ENCODE data around the gene KIDINS220. TPM values are rescaled to one million over a fixed set of nuclear protein-coding genes. Genes with fewer than 3 reads are reported as not detected.

KIDINS220 gene
- total and polyA plus RNA-seq, 2 of the 13 experiments (the other 11 are each of a cell fraction or from before 2014, with no cell fraction given), result 25.2 to 32.3 TPM

DNA sequence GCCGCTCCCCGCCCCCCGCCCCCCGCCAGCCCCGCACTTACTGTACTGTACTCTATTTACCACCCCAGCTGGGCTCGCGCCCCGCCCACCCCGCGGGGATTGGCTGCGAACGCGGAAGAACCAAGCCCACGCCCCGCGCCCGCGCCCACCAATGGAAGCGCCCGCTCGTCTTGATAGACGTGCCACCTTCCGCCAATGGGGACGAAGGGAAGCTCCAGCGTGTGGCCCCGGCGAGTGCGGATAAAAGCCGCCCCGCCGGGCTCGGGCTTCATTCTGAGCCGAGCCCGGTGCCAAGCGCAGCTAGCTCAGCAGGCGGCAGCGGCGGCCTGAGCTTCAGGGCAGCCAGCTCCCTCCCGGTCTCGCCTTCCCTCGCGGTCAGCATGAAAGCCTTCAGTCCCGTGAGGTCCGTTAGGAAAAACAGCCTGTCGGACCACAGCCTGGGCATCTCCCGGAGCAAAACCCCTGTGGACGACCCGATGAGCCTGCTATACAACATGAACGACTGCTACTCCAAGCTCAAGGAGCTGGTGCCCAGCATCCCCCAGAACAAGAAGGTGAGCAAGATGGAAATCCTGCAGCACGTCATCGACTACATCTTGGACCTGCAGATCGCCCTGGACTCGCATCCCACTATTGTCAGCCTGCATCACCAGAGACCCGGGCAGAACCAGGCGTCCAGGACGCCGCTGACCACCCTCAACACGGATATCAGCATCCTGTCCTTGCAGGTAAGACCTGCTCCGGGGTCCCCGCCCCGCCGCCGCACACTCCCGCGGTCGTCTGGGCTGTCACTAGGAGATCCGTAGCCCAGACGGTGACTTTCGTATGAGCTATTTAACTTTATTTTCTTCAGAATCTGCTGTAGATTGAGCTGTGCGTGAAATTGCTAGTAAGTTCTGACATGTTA lies 155.4 kb downstream of the KIDINS220 start, which contains the start of gene ID2 (continued):
- TF ChIP-seq ZFY (CRISPR knock-in tag; IDR thresholded peaks at IDR 0.05) (peak; percentile 74), YEATS2 (CRISPR knock-in tag; IDR thresholded peaks at IDR 0.05; ENCODE audit: borderline replicate concordance) (peak; percentile 61; the same call in 1 of the 2 replicates), ATF5 (CRISPR knock-in tag; IDR thresholded peaks at IDR 0.05; ENCODE audit: low read depth) (no peak), ETV5 (CRISPR knock-in tag; IDR thresholded peaks at IDR 0.05; ENCODE audit: borderline replicate concordance) (peak; percentile 49; the same call in 1 of the 2 replicates), KMT2B (CRISPR knock-in tag; IDR thresholded peaks at IDR 0.05) (peak; percentile 69; the same call in 1 of the 2 replicates), CTCF (CRISPR knock-in tag; IDR thresholded peaks at IDR 0.05) (peak; percentile 29; the same call in 1 of the 2 replicates), FOXC1 (CRISPR knock-in tag; IDR thresholded peaks at IDR 0.05; ENCODE audit: borderline replicate concordance) (peak; percentile 97), ZNF543 (CRISPR knock-in tag; IDR thresholded peaks at IDR 0.05) (peak; percentile 86), ZNF33A (CRISPR knock-in tag; IDR thresholded peaks at IDR 0.05; ENCODE audit: borderline replicate concordance) (peak; percentile 89; the same call in 1 of the 2 replicates), ARID4A (CRISPR knock-in tag; IDR thresholded peaks at IDR 0.05; ENCODE audit: borderline replicate concordance) (peak; percentile 94), NCOA2 (CRISPR knock-in tag; IDR thresholded peaks at IDR 0.05) (peak; percentile 71; the same call in 1 of the 2 replicates), NFRKB (IDR thresholded peaks at IDR 0.05) (no peak), SMC3 (IDR thresholded peaks at IDR 0.05; ENCODE audit: low read length) (no peak; the same call in 1 of the 2 replicates), ZNF512B (CRISPR knock-in tag; IDR thresholded peaks at IDR 0.05; ENCODE audit: borderline replicate concordance) (no peak), RCOR2 (CRISPR knock-in tag; IDR thresholded peaks at IDR 0.05) (no peak)
- TF ChIP-seq, protein P1, sequence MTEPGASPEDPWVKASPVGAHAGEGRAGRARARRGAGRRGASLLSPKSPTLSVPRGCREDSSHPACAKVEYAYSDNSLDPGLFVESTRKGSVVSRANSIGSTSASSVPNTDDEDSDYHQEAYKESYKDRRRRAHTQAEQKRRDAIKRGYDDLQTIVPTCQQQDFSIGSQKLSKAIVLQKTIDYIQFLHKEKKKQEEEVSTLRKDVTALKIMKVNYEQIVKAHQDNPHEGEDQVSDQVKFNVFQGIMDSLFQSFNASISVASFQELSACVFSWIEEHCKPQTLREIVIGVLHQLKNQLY (CRISPR knock-in tag; IDR thresholded peaks at IDR 0.05), result peak; percentile 61; the same call in 1 of the 2 replicates

Measured in HepG2 (cell line).